ENCODE measurements around the gene COPG2. TPM values are rescaled to one million over a fixed set of nuclear protein-coding genes. Genes with fewer than 3 reads are reported as not detected.
A peak's percentile ranks its signal among the peaks of the same experiment; 100 is the strongest.

Gene COPG2
- total and polyA plus RNA-seq, 2 of the 13 experiments (the other 11 are each of a cell fraction or from before 2014, with no cell fraction given): 14.1 to 17.7 TPM

DNA sequence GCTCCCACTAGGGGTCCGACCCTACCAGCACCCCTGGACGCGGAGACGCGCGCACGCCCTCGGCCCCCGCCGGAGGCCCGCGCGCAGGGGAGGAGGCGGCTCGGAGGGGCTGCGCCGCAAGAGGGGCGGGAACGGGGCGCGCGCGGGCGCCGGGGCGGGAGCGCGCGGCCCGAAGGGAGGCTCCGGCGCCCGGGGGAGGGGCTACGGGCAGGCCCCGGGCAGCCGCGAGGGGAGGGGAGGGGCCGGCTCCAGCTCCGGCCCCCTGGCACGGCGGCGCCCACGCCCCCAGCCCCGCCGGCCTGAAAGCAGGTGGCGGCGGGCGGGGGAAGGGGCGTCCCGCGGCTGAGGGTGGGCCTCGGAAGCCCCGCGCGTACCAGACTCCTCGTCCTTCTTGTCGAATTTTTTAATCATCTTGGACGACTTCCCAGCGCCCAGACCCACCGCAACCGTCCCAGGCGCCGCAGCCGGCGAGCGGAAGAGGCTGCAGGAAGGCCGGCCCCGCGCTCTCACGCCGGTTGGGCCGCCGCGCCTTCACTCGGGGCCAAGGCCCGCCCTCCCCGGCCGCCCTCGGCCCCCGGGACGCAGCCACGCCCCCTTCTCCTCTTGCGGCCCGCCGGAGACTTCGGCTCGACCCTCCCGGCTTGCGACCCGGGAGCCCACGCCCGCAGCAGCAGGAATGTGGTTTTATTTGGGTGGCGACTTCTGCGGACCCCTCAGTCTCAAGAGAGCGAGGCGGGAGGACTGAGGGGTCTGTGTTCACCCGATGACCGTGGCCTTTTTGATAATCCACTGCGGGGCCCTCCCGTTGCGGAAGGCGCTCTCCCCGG lies at the start of gene COPG2 (continued):
- TF ChIP-seq, protein P1, sequence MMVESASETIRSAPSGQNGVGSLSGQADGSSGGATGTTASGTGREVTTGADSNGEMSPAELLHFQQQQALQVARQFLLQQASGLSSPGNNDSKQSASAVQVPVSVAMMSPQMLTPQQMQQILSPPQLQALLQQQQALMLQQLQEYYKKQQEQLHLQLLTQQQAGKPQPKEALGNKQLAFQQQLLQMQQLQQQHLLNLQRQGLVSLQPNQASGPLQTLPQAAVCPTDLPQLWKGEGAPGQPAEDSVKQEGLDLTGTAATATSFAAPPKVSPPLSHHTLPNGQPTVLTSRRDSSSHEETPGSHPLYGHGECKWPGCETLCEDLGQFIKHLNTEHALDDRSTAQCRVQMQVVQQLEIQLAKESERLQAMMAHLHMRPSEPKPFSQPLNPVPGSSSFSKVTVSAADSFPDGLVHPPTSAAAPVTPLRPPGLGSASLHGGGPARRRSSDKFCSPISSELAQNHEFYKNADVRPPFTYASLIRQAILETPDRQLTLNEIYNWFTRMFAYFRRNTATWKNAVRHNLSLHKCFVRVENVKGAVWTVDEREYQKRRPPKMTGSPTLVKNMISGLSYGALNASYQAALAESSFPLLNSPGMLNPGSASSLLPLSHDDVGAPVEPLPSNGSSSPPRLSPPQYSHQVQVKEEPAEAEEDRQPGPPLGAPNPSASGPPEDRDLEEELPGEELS (CRISPR knock-in tag; IDR thresholded peaks at IDR 0.05): 0 out of 2 replicates have a peak, but pooled peaks have one; percentile 12
- TF ChIP-seq FOSL2 (CRISPR knock-in tag; IDR thresholded peaks at IDR 0.05) (no peak), KDM1A (CRISPR knock-in tag; IDR thresholded peaks at IDR 0.05) (no peak), RORA (CRISPR knock-in tag; IDR thresholded peaks at IDR 0.05) (no peak), MAFK (conservative IDR thresholded peaks at IDR 0.05 in 1 of 2, IDR thresholded peaks at IDR 0.05 in 1 of 2; ENCODE audit: low read length in 2 of 2) (no peak), FOXO1 (CRISPR knock-in tag; IDR thresholded peaks at IDR 0.05) (0 out of 2 replicates have a peak, but pooled peaks have one; percentile 12), PPARG (CRISPR knock-in tag; conservative IDR thresholded peaks at IDR 0.05) (no peak), ZBTB42 (CRISPR knock-in tag; IDR thresholded peaks at IDR 0.05) (0 out of 2 replicates have a peak, but pooled peaks have one; percentile 39), TBP (CRISPR knock-in tag; IDR thresholded peaks at IDR 0.05) (no peak), ZNF792 (CRISPR knock-in tag; IDR thresholded peaks at IDR 0.05) (0 out of 2 replicates have a peak, but pooled peaks have one; percentile 13), ZFP90 (CRISPR knock-in tag; IDR thresholded peaks at IDR 0.05; ENCODE audit: borderline replicate concordance) (no peak), TRIM24 (CRISPR knock-in tag; IDR thresholded peaks at IDR 0.05) (no peak)
- TF ChIP-seq, protein P2, sequence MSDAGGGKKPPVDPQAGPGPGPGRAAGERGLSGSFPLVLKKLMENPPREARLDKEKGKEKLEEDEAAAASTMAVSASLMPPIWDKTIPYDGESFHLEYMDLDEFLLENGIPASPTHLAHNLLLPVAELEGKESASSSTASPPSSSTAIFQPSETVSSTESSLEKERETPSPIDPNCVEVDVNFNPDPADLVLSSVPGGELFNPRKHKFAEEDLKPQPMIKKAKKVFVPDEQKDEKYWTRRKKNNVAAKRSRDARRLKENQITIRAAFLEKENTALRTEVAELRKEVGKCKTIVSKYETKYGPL (CRISPR knock-in tag; IDR thresholded peaks at IDR 0.05): no peak
- TF ChIP-seq, protein P3, sequence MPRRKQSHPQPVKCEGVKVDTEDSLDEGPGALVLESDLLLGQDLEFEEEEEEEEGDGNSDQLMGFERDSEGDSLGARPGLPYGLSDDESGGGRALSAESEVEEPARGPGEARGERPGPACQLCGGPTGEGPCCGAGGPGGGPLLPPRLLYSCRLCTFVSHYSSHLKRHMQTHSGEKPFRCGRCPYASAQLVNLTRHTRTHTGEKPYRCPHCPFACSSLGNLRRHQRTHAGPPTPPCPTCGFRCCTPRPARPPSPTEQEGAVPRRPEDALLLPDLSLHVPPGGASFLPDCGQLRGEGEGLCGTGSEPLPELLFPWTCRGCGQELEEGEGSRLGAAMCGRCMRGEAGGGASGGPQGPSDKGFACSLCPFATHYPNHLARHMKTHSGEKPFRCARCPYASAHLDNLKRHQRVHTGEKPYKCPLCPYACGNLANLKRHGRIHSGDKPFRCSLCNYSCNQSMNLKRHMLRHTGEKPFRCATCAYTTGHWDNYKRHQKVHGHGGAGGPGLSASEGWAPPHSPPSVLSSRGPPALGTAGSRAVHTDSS (CRISPR knock-in tag; conservative IDR thresholded peaks at IDR 0.05): no peak
- TF ChIP-seq, protein P4, sequence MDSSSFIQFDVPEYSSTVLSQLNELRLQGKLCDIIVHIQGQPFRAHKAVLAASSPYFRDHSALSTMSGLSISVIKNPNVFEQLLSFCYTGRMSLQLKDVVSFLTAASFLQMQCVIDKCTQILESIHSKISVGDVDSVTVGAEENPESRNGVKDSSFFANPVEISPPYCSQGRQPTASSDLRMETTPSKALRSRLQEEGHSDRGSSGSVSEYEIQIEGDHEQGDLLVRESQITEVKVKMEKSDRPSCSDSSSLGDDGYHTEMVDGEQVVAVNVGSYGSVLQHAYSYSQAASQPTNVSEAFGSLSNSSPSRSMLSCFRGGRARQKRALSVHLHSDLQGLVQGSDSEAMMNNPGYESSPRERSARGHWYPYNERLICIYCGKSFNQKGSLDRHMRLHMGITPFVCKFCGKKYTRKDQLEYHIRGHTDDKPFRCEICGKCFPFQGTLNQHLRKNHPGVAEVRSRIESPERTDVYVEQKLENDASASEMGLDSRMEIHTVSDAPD (CRISPR knock-in tag; IDR thresholded peaks at IDR 0.05): no peak
- TF ChIP-seq, protein P5, sequence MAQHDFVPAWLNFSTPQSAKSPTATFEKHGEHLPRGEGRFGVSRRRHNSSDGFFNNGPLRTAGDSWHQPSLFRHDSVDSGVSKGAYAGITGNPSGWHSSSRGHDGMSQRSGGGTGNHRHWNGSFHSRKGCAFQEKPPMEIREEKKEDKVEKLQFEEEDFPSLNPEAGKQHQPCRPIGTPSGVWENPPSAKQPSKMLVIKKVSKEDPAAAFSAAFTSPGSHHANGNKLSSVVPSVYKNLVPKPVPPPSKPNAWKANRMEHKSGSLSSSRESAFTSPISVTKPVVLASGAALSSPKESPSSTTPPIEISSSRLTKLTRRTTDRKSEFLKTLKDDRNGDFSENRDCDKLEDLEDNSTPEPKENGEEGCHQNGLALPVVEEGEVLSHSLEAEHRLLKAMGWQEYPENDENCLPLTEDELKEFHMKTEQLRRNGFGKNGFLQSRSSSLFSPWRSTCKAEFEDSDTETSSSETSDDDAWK (CRISPR knock-in tag; IDR thresholded peaks at IDR 0.05): no peak
- TF ChIP-seq, protein P6, sequence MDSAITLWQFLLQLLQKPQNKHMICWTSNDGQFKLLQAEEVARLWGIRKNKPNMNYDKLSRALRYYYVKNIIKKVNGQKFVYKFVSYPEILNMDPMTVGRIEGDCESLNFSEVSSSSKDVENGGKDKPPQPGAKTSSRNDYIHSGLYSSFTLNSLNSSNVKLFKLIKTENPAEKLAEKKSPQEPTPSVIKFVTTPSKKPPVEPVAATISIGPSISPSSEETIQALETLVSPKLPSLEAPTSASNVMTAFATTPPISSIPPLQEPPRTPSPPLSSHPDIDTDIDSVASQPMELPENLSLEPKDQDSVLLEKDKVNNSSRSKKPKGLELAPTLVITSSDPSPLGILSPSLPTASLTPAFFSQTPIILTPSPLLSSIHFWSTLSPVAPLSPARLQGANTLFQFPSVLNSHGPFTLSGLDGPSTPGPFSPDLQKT (CRISPR knock-in tag; IDR thresholded peaks at IDR 0.05; ENCODE audit: borderline replicate concordance): no peak
